HG03520 (cell line): ENCODE data around the gene IL16.

ENCODE experiments used
- ATAC-seq: cut with Tn5 transposase; IDR thresholded peaks from one replicate; pipeline ENCODE4 v1.9.1; 2021; ENCODE audit warnings: mild to moderate bottlenecking, moderate library complexity; ENCODE audit not compliant: unreplicated experiment

IL16 gene

GRCh38 chr15:81254277-81254915, 57.7 kb downstream of the IL16 start:
- no peak for ATAC-seq

GRCh38 chr15:81254916-81255290, 58.2 kb downstream of the IL16 start:
- ATAC-seq: no peak

GRCh38 chr15:81255315-81255957, 58.8 kb downstream of the IL16 start:
- ATAC-seq: no peak

GRCh38 chr15:81255958-81256320, 59.3 kb downstream of the IL16 start:
- ATAC-seq: no peak

GRCh38 chr15:81256916-81257315, 60.2 kb downstream of the IL16 start:
- ATAC-seq: no peak

GRCh38 chr15:81257435-81257834, 60.8 kb downstream of the IL16 start:
- ATAC-seq: no peak

- no peak for ATAC-seq
Observed at GRCh38 chr15:81258455-81258854, 61.8 kb downstream of the IL16 start.

GRCh38 chr15:81259760-81260298, 63.1 kb downstream of the IL16 start:
- ATAC-seq: no peak

- no peak for ATAC-seq
Observed at GRCh38 chr15:81261172-81261811, 64.6 kb downstream of the IL16 start.

- no peak for ATAC-seq
Observed at GRCh38 chr15:81263477-81263876, 66.8 kb downstream of the IL16 start.

GRCh38 chr15:81264072-81264857, 67.6 kb downstream of the IL16 start:
- no peak for ATAC-seq

- ATAC-seq: peak; percentile 7
Observed at GRCh38 chr15:81265256-81265943, 68.7 kb downstream of the IL16 start.

GRCh38 chr15:81265944-81266775, 69.5 kb downstream of the IL16 start:
- ATAC-seq: peak; percentile 73

GRCh38 chr15:81268340-81268739, 71.7 kb downstream of the IL16 start:
- no peak for ATAC-seq

GRCh38 chr15:81268881-81269601, 72.4 kb downstream of the IL16 start:
- ATAC-seq: no peak

- no peak for ATAC-seq
Observed at GRCh38 chr15:81270188-81270587, 73.5 kb downstream of the IL16 start.

GRCh38 chr15:81270781-81271491, 74.3 kb downstream of the IL16 start:
- no peak for ATAC-seq

GRCh38 chr15:81271761-81272644, 75.3 kb downstream of the IL16 start:
- no peak for ATAC-seq
